ENCODE data around the gene PIP5K1B.
"Not testable (repeated sequence)": the region's sequence is repeated elsewhere in the genome, so short reads cannot be mapped to it uniquely, and the experiment has no call there.

The PIP5K1B gene

DNA sequence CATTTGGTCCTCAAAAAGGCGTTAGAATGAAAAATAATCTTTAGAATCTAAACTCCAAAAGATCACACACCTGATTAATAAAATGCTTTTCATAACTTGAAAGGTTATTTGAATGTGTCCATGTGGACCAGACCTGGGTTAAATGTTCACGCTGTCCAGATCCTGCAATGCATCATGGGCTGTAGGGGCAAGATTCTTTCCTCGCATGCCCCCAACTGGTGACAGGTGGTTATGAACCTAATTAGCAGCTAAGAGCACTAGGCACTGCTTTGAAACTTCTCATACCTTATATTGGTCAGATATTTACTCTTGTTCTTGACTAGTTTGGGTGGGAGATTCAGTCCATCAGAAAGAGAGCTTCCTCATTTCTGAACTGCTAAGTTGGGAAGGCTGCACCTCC, 19.3 kb upstream of the PIP5K1B start:
- DNase-seq (ENCODE audit: low read depth, low spot score): no peak

DNA sequence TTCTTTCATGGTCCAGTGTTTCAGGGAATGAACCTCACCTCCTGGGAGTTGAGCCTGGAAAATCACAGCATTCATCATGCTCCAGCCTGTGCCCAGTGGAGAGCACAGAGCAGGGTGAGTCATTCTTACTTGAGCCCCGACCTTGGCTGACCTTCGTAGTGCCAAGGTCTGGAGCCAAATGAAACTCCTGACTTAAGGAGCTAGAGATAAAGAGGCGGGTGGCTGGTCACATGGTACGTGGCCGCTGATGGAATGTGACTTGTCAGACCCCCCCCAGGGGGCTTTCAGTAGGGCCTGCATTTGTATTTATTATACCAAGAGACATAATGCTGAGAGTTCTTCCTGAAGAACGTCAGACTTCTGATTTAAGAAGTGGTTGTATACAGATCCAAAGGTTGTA, 15.0 kb upstream of the PIP5K1B start:
- Histone ChIP-seq H3K9me3 (ENCODE audit: low read depth, low read length) (no peaks in the 10 kb centered on the region), H3K36me3 (ENCODE audit: insufficient read depth, low read length) (no peaks in the 10 kb centered on the region), H3K4me3 (no peak overlapping the region), H3K9ac (ENCODE audit: insufficient read length) (no peak overlapping the region), H3K27ac (no peak overlapping the region)
- DNase-seq (ENCODE audit: low read depth, low spot score): no peak
- TF ChIP-seq POLR2AphosphoS5 (IDR thresholded peaks at IDR 0.05; ENCODE audit: borderline replicate concordance, low read depth, low read length) (no peak), FOXP2 (optimal IDR thresholded peaks at IDR 0.05; ENCODE audit: control extremely low read depth, extremely low read length, insufficient read depth) (no peak), EZH2 (IDR thresholded peaks at IDR 0.05) (no peak)

More for the DNA sequence above, 19.3 kb upstream of the PIP5K1B start:
- H3K9ac ChIP-seq (ENCODE audit: insufficient read length): no peak overlapping the region
- H3K36me3 ChIP-seq (ENCODE audit: insufficient read depth, low read length): no peaks in the 10 kb centered on the region
- no peak for TF ChIP-seq EZH2 (IDR thresholded peaks at IDR 0.05)
- TF ChIP-seq FOXP2 (optimal IDR thresholded peaks at IDR 0.05; ENCODE audit: control extremely low read depth, extremely low read length, insufficient read depth): no peak
- no peak for TF ChIP-seq POLR2AphosphoS5 (IDR thresholded peaks at IDR 0.05; ENCODE audit: borderline replicate concordance, low read depth, low read length)
- H3K27ac ChIP-seq: no peak overlapping the region
- H3K9me3 ChIP-seq (ENCODE audit: low read depth, low read length): no peaks in the 10 kb centered on the region
- H3K4me3 ChIP-seq: no peak overlapping the region

DNA sequence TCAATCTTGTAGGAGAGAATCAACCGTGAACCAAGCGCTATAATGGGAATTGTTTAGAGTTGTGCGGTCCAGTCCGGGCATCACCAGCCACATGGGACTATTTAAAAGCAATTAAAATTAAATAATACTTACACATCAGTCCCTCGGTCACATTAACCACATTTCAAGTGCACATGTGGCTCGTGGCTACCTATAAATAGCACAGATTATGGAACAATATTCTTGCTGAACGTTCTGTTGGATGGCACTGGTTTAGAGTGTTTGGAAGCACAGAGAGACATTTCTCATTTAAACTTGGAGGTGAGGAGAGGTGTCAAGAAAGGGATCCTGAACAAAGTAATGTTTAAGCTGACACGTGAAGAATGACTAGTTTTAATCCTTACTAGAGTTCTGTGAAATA, 12.5 kb upstream of the PIP5K1B start:
- TF ChIP-seq EZH2 (IDR thresholded peaks at IDR 0.05): no peak
- TF ChIP-seq POLR2AphosphoS5 (IDR thresholded peaks at IDR 0.05; ENCODE audit: borderline replicate concordance, low read depth, low read length): no peak
- no peak for TF ChIP-seq FOXP2 (optimal IDR thresholded peaks at IDR 0.05; ENCODE audit: control extremely low read depth, extremely low read length, insufficient read depth)
- no peak overlapping the region for H3K9ac ChIP-seq (ENCODE audit: insufficient read length)
- H3K27ac ChIP-seq: no peak overlapping the region
- H3K36me3 ChIP-seq (ENCODE audit: insufficient read depth, low read length): no peaks in the 10 kb centered on the region
- no peaks in the 10 kb centered on the region for H3K9me3 ChIP-seq (ENCODE audit: low read depth, low read length)
- no peak for DNase-seq (ENCODE audit: low read depth, low spot score)
- H3K4me3 ChIP-seq: no peak overlapping the region

DNA sequence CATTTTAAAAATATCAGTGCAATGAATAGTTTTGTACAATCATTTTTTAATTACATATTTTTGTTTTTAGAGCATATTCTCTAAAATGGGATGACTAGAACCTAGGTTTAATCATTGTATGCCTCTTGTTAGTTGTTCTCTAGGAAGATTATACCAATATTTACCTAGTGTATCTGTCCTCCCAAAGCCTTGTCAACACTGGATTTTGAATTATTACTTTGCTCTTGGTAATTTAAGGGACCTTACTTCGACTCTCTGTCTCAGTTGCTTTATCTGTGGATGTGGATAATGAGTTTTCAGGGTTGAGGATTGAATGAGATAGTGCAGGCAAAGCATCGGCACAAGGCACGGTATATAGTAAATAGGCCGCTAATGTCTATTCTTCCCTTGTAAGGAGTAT, 10.9 kb upstream of the PIP5K1B start:
- no peaks in the 10 kb centered on the region for H3K9me3 ChIP-seq (ENCODE audit: low read depth, low read length)
- H3K9ac ChIP-seq (ENCODE audit: insufficient read length): no peak overlapping the region
- no peaks in the 10 kb centered on the region for H3K36me3 ChIP-seq (ENCODE audit: insufficient read depth, low read length)
- no peak for DNase-seq (ENCODE audit: low read depth, low spot score)
- no peak for TF ChIP-seq POLR2AphosphoS5 (IDR thresholded peaks at IDR 0.05; ENCODE audit: borderline replicate concordance, low read depth, low read length)
- TF ChIP-seq EZH2 (IDR thresholded peaks at IDR 0.05): no peak
- TF ChIP-seq FOXP2 (optimal IDR thresholded peaks at IDR 0.05; ENCODE audit: control extremely low read depth, extremely low read length, insufficient read depth): no peak
- H3K4me3 ChIP-seq: no peak overlapping the region
- no peak overlapping the region for H3K27ac ChIP-seq

DNA sequence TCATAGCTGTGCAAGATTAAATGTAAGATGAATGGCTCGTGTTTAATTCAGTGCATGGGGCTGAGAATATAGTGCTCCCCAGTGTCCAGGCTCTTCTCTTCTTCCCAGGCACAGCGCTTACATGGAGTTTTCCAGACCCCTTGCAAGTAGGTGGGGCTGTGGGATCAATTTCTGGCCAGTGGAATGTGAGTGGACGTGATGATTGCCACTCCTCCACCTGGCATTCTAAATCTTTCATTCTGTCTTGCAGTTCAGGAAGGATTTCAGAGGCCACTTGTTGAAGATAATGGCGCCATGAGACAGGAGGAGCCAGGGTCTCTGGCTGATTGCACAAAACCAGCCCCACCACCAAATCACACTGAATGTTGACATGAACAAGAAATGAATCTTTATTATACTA, 7.2 kb upstream of the PIP5K1B start:
- Histone ChIP-seq H3K4me3 (no peak overlapping the region), H3K9me3 (ENCODE audit: low read depth, low read length) (no peaks in the 10 kb centered on the region), H3K36me3 (ENCODE audit: insufficient read depth, low read length) (no peaks in the 10 kb centered on the region), H3K9ac (ENCODE audit: insufficient read length) (no peak overlapping the region), H3K27ac (no peak overlapping the region)
- DNase-seq (ENCODE audit: low read depth, low spot score): no peak
- TF ChIP-seq FOXP2 (optimal IDR thresholded peaks at IDR 0.05; ENCODE audit: control extremely low read depth, extremely low read length, insufficient read depth): no peak
- no peak for TF ChIP-seq POLR2AphosphoS5 (IDR thresholded peaks at IDR 0.05; ENCODE audit: borderline replicate concordance, low read depth, low read length)
- no peak for TF ChIP-seq EZH2 (IDR thresholded peaks at IDR 0.05)

DNA sequence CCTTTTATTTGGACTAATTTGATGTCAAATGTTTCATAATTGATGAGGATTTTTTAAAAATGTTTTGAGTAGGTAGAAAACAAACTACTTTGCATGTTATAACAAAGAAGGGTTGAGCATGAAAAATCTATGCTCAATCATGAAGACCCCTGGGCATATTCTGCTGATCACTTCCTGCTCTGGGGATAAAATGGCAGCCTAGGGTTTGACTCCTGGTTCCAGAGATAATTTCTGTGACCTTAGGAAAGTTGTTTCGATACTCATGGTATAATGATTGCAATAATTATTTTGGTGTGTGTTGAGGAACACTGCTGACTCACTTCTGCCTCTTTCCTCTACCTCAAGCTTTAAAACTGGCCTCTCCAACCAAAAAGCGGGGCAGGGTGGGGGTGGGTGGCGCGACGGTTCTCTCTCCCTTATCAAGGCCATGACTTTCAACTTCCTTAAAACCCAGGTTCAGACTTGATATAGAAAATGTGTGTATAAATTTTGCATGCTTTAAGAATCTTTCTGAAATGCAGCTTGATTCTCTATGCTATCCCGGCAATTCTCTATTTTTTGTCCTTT, 6.0 kb upstream of the PIP5K1B start:
- Histone ChIP-seq H3K27ac (no peak overlapping the region), H3K36me3 (ENCODE audit: insufficient read depth, low read length) (no peaks in the 10 kb centered on the region), H3K4me3 (no peak overlapping the region), H3K9me3 (ENCODE audit: low read depth, low read length) (no peaks in the 10 kb centered on the region), H3K9ac (ENCODE audit: insufficient read length) (no peak overlapping the region)
- DNase-seq (ENCODE audit: low read depth, low spot score): no peak
- TF ChIP-seq EZH2 (IDR thresholded peaks at IDR 0.05): no peak
- TF ChIP-seq FOXP2 (optimal IDR thresholded peaks at IDR 0.05; ENCODE audit: control extremely low read depth, extremely low read length, insufficient read depth): no peak
- no peak for TF ChIP-seq POLR2AphosphoS5 (IDR thresholded peaks at IDR 0.05; ENCODE audit: borderline replicate concordance, low read depth, low read length)

DNA sequence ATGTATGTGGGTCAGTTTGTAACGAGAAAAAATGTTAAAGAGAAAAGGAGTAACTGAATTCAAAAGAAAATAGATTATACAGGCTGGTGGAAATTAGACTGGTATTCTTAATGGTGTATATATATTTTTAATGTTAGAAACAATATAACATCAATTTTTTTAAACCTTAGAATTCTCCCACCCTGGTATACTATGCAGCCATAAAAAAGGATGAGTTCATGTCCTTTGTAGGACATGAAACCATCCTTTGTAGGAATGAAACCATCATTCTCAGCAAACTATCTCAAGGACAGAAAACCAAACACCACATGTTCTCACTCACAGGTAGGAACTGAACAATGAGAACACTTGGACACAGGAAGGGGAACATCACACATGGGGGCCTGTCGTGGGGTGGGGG, 5.4 kb upstream of the PIP5K1B start:
- not testable (repeated sequence) for H3K27ac ChIP-seq; DNase-seq (ENCODE audit: low read depth, low spot score); H3K4me3 ChIP-seq; H3K9ac ChIP-seq (ENCODE audit: insufficient read length); H3K36me3 ChIP-seq (ENCODE audit: insufficient read depth, low read length); H3K9me3 ChIP-seq (ENCODE audit: low read depth, low read length)

DNA sequence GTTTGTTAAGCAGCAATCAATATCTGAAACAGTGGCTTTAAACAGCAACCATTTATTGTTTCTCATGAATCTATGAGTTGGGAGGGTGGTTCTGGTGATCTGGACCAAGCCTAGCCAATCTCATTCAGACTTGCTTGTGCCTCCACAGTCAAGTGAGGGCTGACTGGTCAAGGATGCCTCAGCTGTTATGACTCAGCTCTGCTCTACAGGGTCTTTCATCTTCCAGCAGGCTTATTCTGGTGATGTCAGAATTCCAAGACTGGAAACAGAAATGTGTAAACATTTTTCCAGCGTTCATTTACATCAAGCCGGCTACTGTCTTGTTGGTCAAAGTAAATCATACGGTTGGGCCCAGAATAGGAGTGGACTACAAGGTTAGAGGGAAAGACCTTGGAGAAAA, 2.5 kb upstream of the PIP5K1B start:
- no peak for DNase-seq (ENCODE audit: low read depth, low spot score)
- Histone ChIP-seq H3K27ac (no peak overlapping the region), H3K4me3 (no peak overlapping the region), H3K9ac (ENCODE audit: insufficient read length) (no peak overlapping the region), H3K36me3 (ENCODE audit: insufficient read depth, low read length) (no peaks in the 10 kb centered on the region), H3K9me3 (ENCODE audit: low read depth, low read length) (no peaks in the 10 kb centered on the region)
- TF ChIP-seq EZH2 (IDR thresholded peaks at IDR 0.05) (no peak), POLR2AphosphoS5 (IDR thresholded peaks at IDR 0.05; ENCODE audit: borderline replicate concordance, low read depth, low read length) (no peak), FOXP2 (optimal IDR thresholded peaks at IDR 0.05; ENCODE audit: control extremely low read depth, extremely low read length, insufficient read depth) (no peak)

DNA sequence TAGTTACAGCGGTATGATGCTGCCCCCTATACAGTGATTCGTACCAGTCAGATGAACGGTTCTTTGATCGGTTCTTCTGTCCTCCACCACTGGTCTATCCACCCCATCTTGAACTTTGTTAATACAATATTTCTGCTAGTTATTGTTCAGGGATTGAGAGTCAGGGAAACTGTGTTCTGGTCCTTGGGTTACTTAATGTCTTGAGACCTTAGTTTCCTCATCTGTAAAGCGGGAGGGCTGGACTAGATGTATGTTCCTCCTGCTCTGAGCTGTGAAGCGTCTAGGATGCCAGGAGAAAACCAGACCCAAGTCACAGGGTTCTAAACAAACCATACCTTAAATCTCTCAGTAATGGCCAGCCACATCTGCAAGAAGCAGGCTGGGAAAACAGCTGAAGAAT, 1.4 kb upstream of the PIP5K1B start:
- Histone ChIP-seq H3K9ac (ENCODE audit: insufficient read length) (no peak overlapping the region), H3K4me3 (no peak overlapping the region), H3K36me3 (ENCODE audit: insufficient read depth, low read length) (no peaks in the 10 kb centered on the region), H3K9me3 (ENCODE audit: low read depth, low read length) (no peaks in the 10 kb centered on the region), H3K27ac (no peak overlapping the region)
- no peak for TF ChIP-seq POLR2AphosphoS5 (IDR thresholded peaks at IDR 0.05; ENCODE audit: borderline replicate concordance, low read depth, low read length)
- no peak for TF ChIP-seq FOXP2 (optimal IDR thresholded peaks at IDR 0.05; ENCODE audit: control extremely low read depth, extremely low read length, insufficient read depth)
- DNase-seq (ENCODE audit: low read depth, low spot score): no peak
